K562 (cell line): ENCODE data around the gene CHAT. TPM values are rescaled to one million over a fixed set of nuclear protein-coding genes. Genes with fewer than 3 reads are reported as not detected.

Experiments used
- ATF1 ChIP-seq, 2 experiments: fragments of 450-650 bp in 1 of 2; IDR thresholded peaks; 2 replicates each; pipeline ENCODE4 v1.6.1; 2016; ENCODE audit warnings: missing compliant biosample characterization in 1 of 2, missing genetic modification characterization in 1 of 2
- CBX3 ChIP-seq, 2 experiments: IDR thresholded peaks; 1 replicate in 1 of 2; 2 replicates in 1 of 2; pipeline ENCODE4 v1.6.1; 2012; ENCODE audit warnings: inconsistent platforms in 2 of 2, low read length in 2 of 2, borderline replicate concordance in 1 of 2, control low read depth in 1 of 2
- KDM5B ChIP-seq: fragments of 200-600 bp; sonication (generic); IDR thresholded peaks from 2 replicates; pipeline ENCODE4 v1.6.1; 2012; ENCODE audit warnings: low read depth, mild to moderate bottlenecking, moderate library complexity, low read length, control low read depth, inconsistent platforms; ENCODE audit not compliant: insufficient replicate concordance
- L3MBTL2 ChIP-seq: fragments of 450-650 bp; IDR thresholded peaks from 2 replicates; pipeline ENCODE4 v1.6.1; 2016; ENCODE audit warnings: mild to moderate bottlenecking, moderate library complexity
- RCOR1 ChIP-seq, 2 experiments: IDR thresholded peaks; 2 replicates each; pipeline ENCODE4 v1.6.1; 2012; ENCODE audit warnings: low read depth in 2 of 2, low read length in 2 of 2, borderline replicate concordance in 1 of 2, improper control_type of control experiment in 1 of 2
- polyA plus RNA-seq, 8 experiments: library from polyadenylated mRNA; depleted of rRNA in 4 of 8; stranded (reverse) in 5 of 8; unstranded in 3 of 8; fragments of >200 nt; fragmentation: Nextera tagmentation in 2 of 8; fragmentation: Illumina TruSeq in 1 of 8; extraction: Ambion mirVana in 2 of 8; extraction: Trizol in 1 of 8; gene quantifications; 2 replicates each; pipeline versions ENCODE4 v1.2.1 to v1.2.3, GENCODE V29; 2011 to 2014; ENCODE audit warnings: inconsistent platforms in 1 of 8, missing spikeins in 1 of 8
- total RNA-seq, 7 experiments: library from RNA; depleted of rRNA in 6 of 7; stranded (reverse); fragments of >200 nt in 6 of 7; fragmentation: Illumina TruSeq in 2 of 7; extraction: Trizol in 2 of 7; gene quantifications; 2 replicates each; pipeline versions ENCODE4 v1.2.1 to v1.2.3, GENCODE V29; 2011 to 2021; ENCODE audit warnings: low replicate concordance in 1 of 7
- TF ChIP-seq, protein P1 (sequence below): fragments of 450-650 bp; IDR thresholded peaks from 2 replicates; pipeline ENCODE4 v1.6.1; 2016; ENCODE audit warnings: mild to moderate bottlenecking, moderate library complexity

The CHAT gene
- total and polyA plus RNA-seq, 9 of the 15 experiments (the other 6 are each of a cell fraction or from before 2014, with no cell fraction given) = not detected

DNA sequence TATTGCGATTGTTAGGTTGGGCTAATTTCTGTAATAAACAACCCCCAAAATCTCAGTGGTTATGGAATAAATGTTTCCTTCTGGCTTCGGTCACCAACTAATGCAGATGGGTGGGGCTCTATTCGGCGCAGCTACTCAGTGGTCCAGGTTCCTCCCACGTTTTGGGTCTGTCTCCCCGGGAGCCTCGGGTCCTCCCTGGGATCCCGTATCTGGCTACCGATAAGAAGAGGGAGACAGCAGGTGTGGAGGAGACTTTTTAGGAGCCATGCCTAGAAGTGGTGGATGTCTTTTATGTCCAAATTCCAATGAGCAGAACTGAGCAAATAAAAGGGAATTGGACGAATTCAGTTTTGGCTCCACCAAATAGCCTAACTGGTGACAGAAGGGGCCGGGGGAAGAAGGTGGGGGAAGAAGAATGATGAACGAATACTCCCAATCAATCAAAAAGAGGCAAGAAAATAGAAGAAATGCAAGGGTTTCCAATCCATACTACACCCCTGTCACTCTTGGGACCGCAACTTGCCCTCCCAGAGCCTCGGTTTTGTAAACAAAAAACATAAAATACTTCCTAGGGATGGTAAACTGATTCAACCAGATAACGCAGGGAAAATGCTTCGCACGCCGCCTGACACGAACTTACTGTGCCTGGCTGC lies 65.1 kb downstream of the CHAT start (continued):
- TF ChIP-seq, protein P1, sequence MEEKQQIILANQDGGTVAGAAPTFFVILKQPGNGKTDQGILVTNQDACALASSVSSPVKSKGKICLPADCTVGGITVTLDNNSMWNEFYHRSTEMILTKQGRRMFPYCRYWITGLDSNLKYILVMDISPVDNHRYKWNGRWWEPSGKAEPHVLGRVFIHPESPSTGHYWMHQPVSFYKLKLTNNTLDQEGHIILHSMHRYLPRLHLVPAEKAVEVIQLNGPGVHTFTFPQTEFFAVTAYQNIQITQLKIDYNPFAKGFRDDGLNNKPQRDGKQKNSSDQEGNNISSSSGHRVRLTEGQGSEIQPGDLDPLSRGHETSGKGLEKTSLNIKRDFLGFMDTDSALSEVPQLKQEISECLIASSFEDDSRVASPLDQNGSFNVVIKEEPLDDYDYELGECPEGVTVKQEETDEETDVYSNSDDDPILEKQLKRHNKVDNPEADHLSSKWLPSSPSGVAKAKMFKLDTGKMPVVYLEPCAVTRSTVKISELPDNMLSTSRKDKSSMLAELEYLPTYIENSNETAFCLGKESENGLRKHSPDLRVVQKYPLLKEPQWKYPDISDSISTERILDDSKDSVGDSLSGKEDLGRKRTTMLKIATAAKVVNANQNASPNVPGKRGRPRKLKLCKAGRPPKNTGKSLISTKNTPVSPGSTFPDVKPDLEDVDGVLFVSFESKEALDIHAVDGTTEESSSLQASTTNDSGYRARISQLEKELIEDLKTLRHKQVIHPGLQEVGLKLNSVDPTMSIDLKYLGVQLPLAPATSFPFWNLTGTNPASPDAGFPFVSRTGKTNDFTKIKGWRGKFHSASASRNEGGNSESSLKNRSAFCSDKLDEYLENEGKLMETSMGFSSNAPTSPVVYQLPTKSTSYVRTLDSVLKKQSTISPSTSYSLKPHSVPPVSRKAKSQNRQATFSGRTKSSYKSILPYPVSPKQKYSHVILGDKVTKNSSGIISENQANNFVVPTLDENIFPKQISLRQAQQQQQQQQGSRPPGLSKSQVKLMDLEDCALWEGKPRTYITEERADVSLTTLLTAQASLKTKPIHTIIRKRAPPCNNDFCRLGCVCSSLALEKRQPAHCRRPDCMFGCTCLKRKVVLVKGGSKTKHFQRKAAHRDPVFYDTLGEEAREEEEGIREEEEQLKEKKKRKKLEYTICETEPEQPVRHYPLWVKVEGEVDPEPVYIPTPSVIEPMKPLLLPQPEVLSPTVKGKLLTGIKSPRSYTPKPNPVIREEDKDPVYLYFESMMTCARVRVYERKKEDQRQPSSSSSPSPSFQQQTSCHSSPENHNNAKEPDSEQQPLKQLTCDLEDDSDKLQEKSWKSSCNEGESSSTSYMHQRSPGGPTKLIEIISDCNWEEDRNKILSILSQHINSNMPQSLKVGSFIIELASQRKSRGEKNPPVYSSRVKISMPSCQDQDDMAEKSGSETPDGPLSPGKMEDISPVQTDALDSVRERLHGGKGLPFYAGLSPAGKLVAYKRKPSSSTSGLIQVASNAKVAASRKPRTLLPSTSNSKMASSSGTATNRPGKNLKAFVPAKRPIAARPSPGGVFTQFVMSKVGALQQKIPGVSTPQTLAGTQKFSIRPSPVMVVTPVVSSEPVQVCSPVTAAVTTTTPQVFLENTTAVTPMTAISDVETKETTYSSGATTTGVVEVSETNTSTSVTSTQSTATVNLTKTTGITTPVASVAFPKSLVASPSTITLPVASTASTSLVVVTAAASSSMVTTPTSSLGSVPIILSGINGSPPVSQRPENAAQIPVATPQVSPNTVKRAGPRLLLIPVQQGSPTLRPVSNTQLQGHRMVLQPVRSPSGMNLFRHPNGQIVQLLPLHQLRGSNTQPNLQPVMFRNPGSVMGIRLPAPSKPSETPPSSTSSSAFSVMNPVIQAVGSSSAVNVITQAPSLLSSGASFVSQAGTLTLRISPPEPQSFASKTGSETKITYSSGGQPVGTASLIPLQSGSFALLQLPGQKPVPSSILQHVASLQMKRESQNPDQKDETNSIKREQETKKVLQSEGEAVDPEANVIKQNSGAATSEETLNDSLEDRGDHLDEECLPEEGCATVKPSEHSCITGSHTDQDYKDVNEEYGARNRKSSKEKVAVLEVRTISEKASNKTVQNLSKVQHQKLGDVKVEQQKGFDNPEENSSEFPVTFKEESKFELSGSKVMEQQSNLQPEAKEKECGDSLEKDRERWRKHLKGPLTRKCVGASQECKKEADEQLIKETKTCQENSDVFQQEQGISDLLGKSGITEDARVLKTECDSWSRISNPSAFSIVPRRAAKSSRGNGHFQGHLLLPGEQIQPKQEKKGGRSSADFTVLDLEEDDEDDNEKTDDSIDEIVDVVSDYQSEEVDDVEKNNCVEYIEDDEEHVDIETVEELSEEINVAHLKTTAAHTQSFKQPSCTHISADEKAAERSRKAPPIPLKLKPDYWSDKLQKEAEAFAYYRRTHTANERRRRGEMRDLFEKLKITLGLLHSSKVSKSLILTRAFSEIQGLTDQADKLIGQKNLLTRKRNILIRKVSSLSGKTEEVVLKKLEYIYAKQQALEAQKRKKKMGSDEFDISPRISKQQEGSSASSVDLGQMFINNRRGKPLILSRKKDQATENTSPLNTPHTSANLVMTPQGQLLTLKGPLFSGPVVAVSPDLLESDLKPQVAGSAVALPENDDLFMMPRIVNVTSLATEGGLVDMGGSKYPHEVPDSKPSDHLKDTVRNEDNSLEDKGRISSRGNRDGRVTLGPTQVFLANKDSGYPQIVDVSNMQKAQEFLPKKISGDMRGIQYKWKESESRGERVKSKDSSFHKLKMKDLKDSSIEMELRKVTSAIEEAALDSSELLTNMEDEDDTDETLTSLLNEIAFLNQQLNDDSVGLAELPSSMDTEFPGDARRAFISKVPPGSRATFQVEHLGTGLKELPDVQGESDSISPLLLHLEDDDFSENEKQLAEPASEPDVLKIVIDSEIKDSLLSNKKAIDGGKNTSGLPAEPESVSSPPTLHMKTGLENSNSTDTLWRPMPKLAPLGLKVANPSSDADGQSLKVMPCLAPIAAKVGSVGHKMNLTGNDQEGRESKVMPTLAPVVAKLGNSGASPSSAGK = peak; percentile 69
- peak; percentile 91 for TF ChIP-seq L3MBTL2
- TF ChIP-seq KDM5B = no peak
- 0 out of 3 replicates have a peak, but pooled peaks of 1 of the 2 experiments have one; percentile 24 for TF ChIP-seq CBX3 (IDR thresholded peaks at IDR 0.05; ENCODE audit: borderline replicate concordance in 1 of 2, low read length in 2 of 2)
- TF ChIP-seq RCOR1 (IDR thresholded peaks at IDR 0.05; ENCODE audit: borderline replicate concordance in 1 of 2, low read depth in 2 of 2, low read length in 2 of 2) = no peak
- TF ChIP-seq ATF1 (CRISPR knock-in tag; IDR thresholded peaks at IDR 0.05) = no peak
- no peak for TF ChIP-seq ATF1 (tag; IDR thresholded peaks at IDR 0.05)
- TF ChIP-seq, all 486 proteins: peak for 6
